ENCODE data around the gene HKDC1.

DNA sequence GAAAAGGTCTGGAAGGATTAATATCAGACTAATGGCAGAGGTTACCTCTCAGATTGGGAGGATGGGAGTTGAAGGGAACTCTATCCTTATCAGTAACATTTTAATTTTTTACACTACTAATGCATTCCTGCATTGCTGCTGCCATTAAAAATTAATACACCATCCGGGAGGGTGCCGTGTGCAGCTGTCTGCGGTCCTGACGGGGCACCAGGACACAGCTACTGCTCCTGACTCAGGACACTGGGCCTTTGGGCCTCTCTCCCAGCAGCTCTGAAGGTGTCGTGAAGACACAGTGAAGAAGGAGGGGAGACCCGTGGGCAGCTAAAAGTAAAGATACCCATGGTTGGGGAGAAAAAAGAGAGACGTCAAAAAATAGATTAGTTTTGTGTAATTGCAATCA lies 34.7 kb downstream of the HKDC1 start:
- TF ChIP-seq, protein P1, sequence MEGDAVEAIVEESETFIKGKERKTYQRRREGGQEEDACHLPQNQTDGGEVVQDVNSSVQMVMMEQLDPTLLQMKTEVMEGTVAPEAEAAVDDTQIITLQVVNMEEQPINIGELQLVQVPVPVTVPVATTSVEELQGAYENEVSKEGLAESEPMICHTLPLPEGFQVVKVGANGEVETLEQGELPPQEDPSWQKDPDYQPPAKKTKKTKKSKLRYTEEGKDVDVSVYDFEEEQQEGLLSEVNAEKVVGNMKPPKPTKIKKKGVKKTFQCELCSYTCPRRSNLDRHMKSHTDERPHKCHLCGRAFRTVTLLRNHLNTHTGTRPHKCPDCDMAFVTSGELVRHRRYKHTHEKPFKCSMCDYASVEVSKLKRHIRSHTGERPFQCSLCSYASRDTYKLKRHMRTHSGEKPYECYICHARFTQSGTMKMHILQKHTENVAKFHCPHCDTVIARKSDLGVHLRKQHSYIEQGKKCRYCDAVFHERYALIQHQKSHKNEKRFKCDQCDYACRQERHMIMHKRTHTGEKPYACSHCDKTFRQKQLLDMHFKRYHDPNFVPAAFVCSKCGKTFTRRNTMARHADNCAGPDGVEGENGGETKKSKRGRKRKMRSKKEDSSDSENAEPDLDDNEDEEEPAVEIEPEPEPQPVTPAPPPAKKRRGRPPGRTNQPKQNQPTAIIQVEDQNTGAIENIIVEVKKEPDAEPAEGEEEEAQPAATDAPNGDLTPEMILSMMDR (IDR thresholded peaks at IDR 0.05) = no peak
- TF ChIP-seq ZFX (IDR thresholded peaks at IDR 0.05; ENCODE audit: borderline replicate concordance) = no peak
